ENCODE data around the gene TRAM2.

GRCh38 chr6:52546192-52546591, 30.7 kb downstream of the TRAM2 start:
- TF ChIP-seq CTCF (IDR thresholded peaks at IDR 0.05) = no peak
- TF ChIP-seq POLR2A (IDR thresholded peaks at IDR 0.05) = no peak
- TF ChIP-seq EP300 (IDR thresholded peaks at IDR 0.05) = no peak
- TF ChIP-seq POLR2AphosphoS5 (IDR thresholded peaks at IDR 0.05) = no peak
